HG03060 (cell line): Measurements from ENCODE around the gene OBSL1.
A peak's percentile ranks its signal among the peaks of the same experiment; 100 is the strongest.

ENCODE experiments used
- ATAC-seq: cut with Tn5 transposase; IDR thresholded peaks from one replicate; pipeline ENCODE4 v1.9.1; 2021; ENCODE audit warnings: low read depth, moderate number of reproducible peaks; ENCODE audit not compliant: unreplicated experiment

The OBSL1 gene

GRCh38 chr2:219552382-219553167 lies 18.8 kb downstream of the OBSL1 start:
- peak; percentile 83 for ATAC-seq

- ATAC-seq: no peak
Measured at GRCh38 chr2:219551441-219552381, 19.6 kb downstream of the OBSL1 start.

- no peak for ATAC-seq
Measured at GRCh38 chr2:219549619-219550018, 21.7 kb downstream of the OBSL1 start.

GRCh38 chr2:219548990-219549389 lies 22.3 kb downstream of the OBSL1 start:
- no peak for ATAC-seq

GRCh38 chr2:219547621-219548020 lies 23.7 kb downstream of the OBSL1 start:
- ATAC-seq: no peak

- ATAC-seq: no peak
Measured at GRCh38 chr2:219545943-219546352, 25.4 kb downstream of the OBSL1 start.

GRCh38 chr2:219545295-219545942 lies 25.9 kb downstream of the OBSL1 start:
- ATAC-seq: no peak

GRCh38 chr2:219544567-219544966 lies 26.8 kb downstream of the OBSL1 start:
- ATAC-seq: no peak

GRCh38 chr2:219543596-219544358 lies 27.6 kb downstream of the OBSL1 start, which contains the start of the genes CHPF and TMEM198:
CHPF (minus strand) TSS chr2:219543809; CDS start chr2:219543538, 271 bp downstream.
TMEM198 (plus strand) TSS chr2:219544028; CDS start chr2:219544728, 700 bp downstream.
- peak; percentile 51 for ATAC-seq

- ATAC-seq: peak; percentile 7
Measured at GRCh38 chr2:219542931-219543595, 28.3 kb downstream of the OBSL1 start.

GRCh38 chr2:219541611-219542180 lies 29.6 kb downstream of the OBSL1 start:
- peak; percentile 47 for ATAC-seq

GRCh38 chr2:219540784-219541504 lies 30.4 kb downstream of the OBSL1 start:
- no peak for ATAC-seq

GRCh38 chr2:219539926-219540678 lies 31.2 kb downstream of the OBSL1 start:
- no peak for ATAC-seq

- no peak for ATAC-seq
Measured at GRCh38 chr2:219538956-219539788, 32.2 kb downstream of the OBSL1 start.

GRCh38 chr2:219538504-219538951 lies 32.8 kb downstream of the OBSL1 start:
- ATAC-seq: no peak

- no peak for ATAC-seq
Measured at GRCh38 chr2:219537657-219538488, 33.5 kb downstream of the OBSL1 start.
